Glutamatergic neuron (in vitro differentiated cells): ENCODE results near the gene PLCD4. TPM values are rescaled to one million over a fixed set of nuclear protein-coding genes. Genes with fewer than 3 reads are reported as not detected.

Source experiments
- DNase-seq: peaks from one replicate; pipeline ENCODE4 v3.0.0; 2022
- H3K27ac Mint-ChIP-seq: one replicate; pipeline ENCODE4 v1.8.0; 2020; ENCODE audit warnings: mild to moderate bottlenecking, mixed read lengths, inconsistent platforms; ENCODE audit not compliant: unreplicated experiment
- H3K27me3 Mint-ChIP-seq: one replicate; pipeline ENCODE4 v1.8.0; 2020; ENCODE audit warnings: mild to moderate bottlenecking, moderate library complexity, mixed read lengths, inconsistent platforms; ENCODE audit not compliant: unreplicated experiment
- H3K36me3 Mint-ChIP-seq: one replicate; pipeline ENCODE4 v1.8.0; 2020; ENCODE audit warnings: mild to moderate bottlenecking, mixed read lengths, inconsistent platforms; ENCODE audit not compliant: unreplicated experiment
- H3K4me1 Mint-ChIP-seq: one replicate; pipeline ENCODE4 v1.8.0; 2020; ENCODE audit warnings: mild to moderate bottlenecking, low read depth, mixed read lengths, inconsistent platforms; ENCODE audit not compliant: unreplicated experiment
- H3K4me3 Mint-ChIP-seq: one replicate; pipeline ENCODE4 v1.8.0; 2020; ENCODE audit warnings: mild to moderate bottlenecking, mixed read lengths, inconsistent platforms; ENCODE audit not compliant: unreplicated experiment
- H3K9me3 Mint-ChIP-seq: one replicate; pipeline ENCODE4 v1.8.0; 2020; ENCODE audit warnings: mild to moderate bottlenecking, moderate library complexity, mixed read lengths, inconsistent platforms; ENCODE audit not compliant: unreplicated experiment
- CTCF ChIP-seq: fragments of 200-600 bp; sonication (generic); IDR thresholded peaks from one replicate; pipeline ENCODE4 v1.5.0; 2021; ENCODE audit not compliant: partially characterized antibody, unreplicated experiment
- total RNA-seq: library from RNA; stranded (reverse); fragmentation: NEBNext Ultra II Directional; extraction: Animal tissue kit (Norgen Biotek cat#: 25700); gene quantifications from one replicate; pipeline ENCODE4 v1.2.1, GENCODE V29; 2021; ENCODE audit not compliant: unreplicated experiment

PLCD4 gene
- total RNA-seq, 1 donor from 2014 or later = 1.9 TPM

DNA sequence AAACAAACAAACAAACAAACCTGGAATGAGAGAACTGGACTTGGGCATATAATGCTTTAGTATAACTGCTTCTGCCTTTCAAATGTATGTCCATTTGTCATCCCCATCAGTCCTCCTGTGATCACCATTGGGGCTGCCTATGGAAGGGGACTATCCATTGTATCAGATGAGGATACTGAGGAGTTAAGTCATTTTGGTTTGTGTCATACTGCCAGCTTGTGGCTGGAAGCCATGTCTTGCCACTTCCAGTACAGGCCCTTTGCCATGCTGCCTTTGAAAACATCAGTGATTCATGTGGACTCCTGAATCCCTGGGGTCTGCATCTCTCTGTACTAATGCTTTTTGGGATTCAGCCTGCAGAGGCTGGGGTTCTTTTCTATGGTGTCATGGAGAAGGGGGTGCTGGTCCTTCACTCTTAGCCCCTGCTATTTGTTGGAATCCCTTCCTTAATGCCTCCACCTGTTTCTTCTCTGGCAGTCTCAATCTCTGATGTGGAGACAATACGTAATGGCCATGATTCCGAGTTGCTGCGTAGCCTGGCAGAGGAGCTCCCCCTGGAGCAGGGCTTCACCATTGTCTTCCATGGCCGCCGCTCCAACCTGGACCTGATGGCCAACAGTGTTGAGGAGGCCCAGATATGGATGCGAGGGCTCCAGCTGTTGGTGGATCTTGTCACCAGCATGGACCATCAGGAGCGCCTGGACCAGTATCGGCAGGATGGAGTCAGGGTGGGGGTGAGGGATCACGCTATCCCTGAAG lies 10.6 kb downstream of the PLCD4 start:
- no peaks in the 10 kb centered on the region for H3K9me3 Mint-ChIP-seq
- TF ChIP-seq CTCF = no peak
- no peaks in the 10 kb centered on the region for H3K36me3 Mint-ChIP-seq
- no peak overlapping the region for H3K27ac Mint-ChIP-seq
- no peak for DNase-seq
- H3K27me3 Mint-ChIP-seq = no peaks in the 10 kb centered on the region
- no peak overlapping the region for H3K4me3 Mint-ChIP-seq
- H3K4me1 Mint-ChIP-seq = no peaks in the 10 kb centered on the region

DNA sequence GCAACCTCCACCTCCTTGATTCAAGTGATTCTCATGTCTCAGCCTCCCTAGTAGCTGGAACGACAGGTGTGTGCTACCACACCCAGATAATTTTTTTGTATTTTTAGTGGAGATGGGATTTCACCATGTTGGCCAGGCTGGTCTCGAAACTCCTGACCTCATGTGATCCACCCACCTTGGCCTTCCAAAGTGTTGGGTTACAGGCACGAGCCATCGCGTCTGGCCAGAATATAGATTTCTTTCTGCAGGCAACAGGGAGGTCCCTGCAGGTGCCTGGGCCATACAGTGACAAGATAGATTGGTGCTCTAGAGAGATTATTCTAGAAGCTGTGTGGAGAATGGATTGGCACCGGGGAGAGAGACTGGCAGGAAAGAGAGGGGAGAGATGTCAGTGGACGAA lies 13.3 kb downstream of the PLCD4 start:
- Mint-ChIP-seq H3K27me3 (no peaks in the 10 kb centered on the region), H3K9me3 (no peaks in the 10 kb centered on the region), H3K36me3 (no peaks in the 10 kb centered on the region), H3K27ac (no peak overlapping the region), H3K4me1 (no peaks in the 10 kb centered on the region), H3K4me3 (no peak overlapping the region)
- TF ChIP-seq CTCF = no peak
- DNase-seq = no peak

- Mint-ChIP-seq H3K27me3 (no peaks in the 10 kb centered on the region), H3K4me1 (no peaks in the 10 kb centered on the region), H3K27ac (no peak overlapping the region), H3K4me3 (no peak overlapping the region), H3K36me3 (no peaks in the 10 kb centered on the region), H3K9me3 (no peaks in the 10 kb centered on the region)
- TF ChIP-seq CTCF = no peak
- DNase-seq = no peak
Observed at GRCh38 chr2:218622606-218623365, 15.1 kb downstream of the PLCD4 start.

- Mint-ChIP-seq H3K27me3 (no peaks in the 10 kb centered on the region), H3K27ac (no peak overlapping the region), H3K9me3 (no peaks in the 10 kb centered on the region), H3K4me3 (no peak overlapping the region), H3K4me1 (no peaks in the 10 kb centered on the region), H3K36me3 (no peaks in the 10 kb centered on the region)
- no peak for DNase-seq
- no peak for TF ChIP-seq CTCF
Observed at GRCh38 chr2:218623366-218623705, 15.6 kb downstream of the PLCD4 start.

DNA sequence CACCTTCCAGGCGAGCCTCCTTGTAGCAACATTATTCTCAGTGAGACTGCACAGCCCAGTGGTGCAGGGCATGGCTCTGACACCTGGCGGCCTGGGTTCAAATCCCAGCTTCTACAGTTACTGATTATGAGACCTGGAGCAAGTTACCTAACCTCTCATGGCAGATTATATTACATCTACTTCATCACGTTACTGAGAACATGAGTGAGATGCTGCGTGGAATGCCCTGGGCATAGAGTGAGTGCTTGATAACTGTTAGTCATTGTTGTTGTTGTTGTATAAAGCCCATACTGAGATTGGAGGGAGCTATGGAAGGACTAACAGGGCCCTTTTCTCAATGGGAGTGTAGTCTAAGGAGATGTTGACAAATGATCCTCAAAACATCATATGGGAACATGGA lies 18.7 kb downstream of the PLCD4 start:
- H3K4me3 Mint-ChIP-seq = no peak overlapping the region
- no peak for TF ChIP-seq CTCF
- H3K36me3 Mint-ChIP-seq = no peaks in the 10 kb centered on the region
- H3K27me3 Mint-ChIP-seq = no peaks in the 10 kb centered on the region
- DNase-seq = no peak
- no peak overlapping the region for H3K27ac Mint-ChIP-seq
- peaks cover 3% of the 10 kb centered on the region for H3K4me1 Mint-ChIP-seq
- no peaks in the 10 kb centered on the region for H3K9me3 Mint-ChIP-seq
